Measurements from ENCODE around the gene PILRA.

DNA sequence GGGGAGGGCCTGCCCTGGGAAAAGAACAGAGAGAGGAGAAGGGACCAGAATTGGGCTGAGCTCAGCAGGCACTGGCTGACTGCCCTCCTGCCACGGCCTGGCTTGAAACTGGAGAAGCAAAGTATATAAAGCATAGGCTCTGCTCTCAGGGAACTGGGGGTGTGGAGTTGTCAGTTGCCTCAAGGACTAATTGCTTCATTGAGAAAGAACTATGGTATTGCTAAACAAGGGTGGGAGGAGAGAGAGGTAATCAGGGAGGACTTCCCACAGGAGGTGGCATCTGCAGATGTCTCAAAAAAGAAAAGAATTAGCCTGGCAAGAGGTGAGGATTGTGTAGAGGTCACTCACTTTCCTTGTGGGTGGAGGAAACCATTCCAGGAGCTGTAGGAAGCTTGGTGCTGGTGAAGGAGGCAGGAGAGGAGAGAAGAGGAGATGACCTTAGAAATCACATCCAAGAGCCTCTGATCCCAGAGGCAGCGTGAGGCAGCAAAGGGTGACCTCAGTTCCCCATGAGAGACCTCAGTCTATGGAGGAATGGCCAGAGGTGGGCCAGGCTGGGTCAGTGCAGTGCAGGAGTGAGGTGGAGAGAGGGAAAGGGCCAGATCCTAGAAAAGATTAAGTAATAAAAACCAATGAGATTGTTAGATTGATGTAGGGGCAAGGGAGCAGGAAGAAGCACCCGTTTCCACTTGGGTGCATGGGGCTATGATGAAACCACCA, 13.0 kb upstream of the PILRA start:
- TF ChIP-seq CTCF (conservative IDR thresholded peaks at IDR 0.05 in 1 of 2, IDR thresholded peaks at IDR 0.05 in 1 of 2; ENCODE audit: extremely low read depth in 1 of 2, insufficient read depth in 1 of 2, low read depth in 1 of 2, low read length in 2 of 2) (no peak), EZH2 (IDR thresholded peaks at IDR 0.05; ENCODE audit: borderline replicate concordance, low read length) (no peak)

All from mammary epithelial cell (primary cell).